ENCODE data around the gene FOXP2.
"Not testable (repeated sequence)": the region's sequence is repeated elsewhere in the genome, so short reads cannot be mapped to it uniquely, and the experiment has no call there.

FOXP2 gene

GRCh38 chr7:114504586-114504985 lies 90.0 kb downstream of the FOXP2 start:
- no peak for DNase-seq
- H3K4me1 Mint-ChIP-seq (ENCODE audit: low read depth) = no peaks in the 10 kb centered on the region
- no peak overlapping the region for H3K27ac Mint-ChIP-seq
- H3K27me3 Mint-ChIP-seq = no peaks in the 10 kb centered on the region
- no peak overlapping the region for H3K4me3 Mint-ChIP-seq
- H3K9me3 Mint-ChIP-seq = no peaks in the 10 kb centered on the region
- H3K36me3 Mint-ChIP-seq (ENCODE audit: low read depth) = no peaks in the 10 kb centered on the region

- DNase-seq = no peak
- Mint-ChIP-seq H3K27ac (no peak overlapping the region), H3K9me3 (no peaks in the 10 kb centered on the region), H3K4me3 (no peak overlapping the region), H3K4me1 (ENCODE audit: low read depth) (no peaks in the 10 kb centered on the region), H3K27me3 (no peaks in the 10 kb centered on the region), H3K36me3 (ENCODE audit: low read depth) (no peaks in the 10 kb centered on the region)
Measured at GRCh38 chr7:114507381-114507780, 92.8 kb downstream of the FOXP2 start.

- Mint-ChIP-seq H3K4me3 (no peak overlapping the region), H3K9me3 (no peaks in the 10 kb centered on the region), H3K27me3 (no peaks in the 10 kb centered on the region), H3K27ac (no peak overlapping the region), H3K36me3 (ENCODE audit: low read depth) (no peaks in the 10 kb centered on the region), H3K4me1 (ENCODE audit: low read depth) (no peaks in the 10 kb centered on the region)
- no peak for DNase-seq
Measured at GRCh38 chr7:114508086-114508485, 93.5 kb downstream of the FOXP2 start.

- H3K27me3 Mint-ChIP-seq; H3K4me1 Mint-ChIP-seq (ENCODE audit: low read depth): not testable (repeated sequence)
Measured at GRCh38 chr7:114510824-114511223, 96.2 kb downstream of the FOXP2 start.

GRCh38 chr7:114519240-114519639 lies 104.6 kb downstream of the FOXP2 start:
- H3K27me3 Mint-ChIP-seq = no peaks in the 10 kb centered on the region
- no peaks in the 10 kb centered on the region for H3K4me1 Mint-ChIP-seq (ENCODE audit: low read depth)
- H3K4me3 Mint-ChIP-seq = no peak overlapping the region
- no peak for DNase-seq
- no peaks in the 10 kb centered on the region for H3K9me3 Mint-ChIP-seq
- no peak overlapping the region for H3K27ac Mint-ChIP-seq
- no peaks in the 10 kb centered on the region for H3K36me3 Mint-ChIP-seq (ENCODE audit: low read depth)

More at GRCh38 chr7:114510824-114511223, 96.2 kb downstream of the FOXP2 start:
- H3K27ac Mint-ChIP-seq; DNase-seq; H3K9me3 Mint-ChIP-seq; H3K36me3 Mint-ChIP-seq (ENCODE audit: low read depth); H3K4me3 Mint-ChIP-seq: not testable (repeated sequence)

GRCh38 chr7:114522081-114522480 lies 107.5 kb downstream of the FOXP2 start:
- Mint-ChIP-seq H3K27ac (no peak overlapping the region), H3K36me3 (ENCODE audit: low read depth) (no peaks in the 10 kb centered on the region), H3K4me1 (ENCODE audit: low read depth) (no peaks in the 10 kb centered on the region), H3K9me3 (no peaks in the 10 kb centered on the region), H3K27me3 (no peaks in the 10 kb centered on the region), H3K4me3 (no peak overlapping the region)
- DNase-seq = no peak

GRCh38 chr7:114527589-114527988 lies 113.0 kb downstream of the FOXP2 start:
- no peak overlapping the region for H3K27ac Mint-ChIP-seq
- no peaks in the 10 kb centered on the region for H3K27me3 Mint-ChIP-seq
- no peaks in the 10 kb centered on the region for H3K36me3 Mint-ChIP-seq (ENCODE audit: low read depth)
- no peak overlapping the region for H3K4me3 Mint-ChIP-seq
- no peaks in the 10 kb centered on the region for H3K9me3 Mint-ChIP-seq
- DNase-seq = no peak
- no peaks in the 10 kb centered on the region for H3K4me1 Mint-ChIP-seq (ENCODE audit: low read depth)

- no peak overlapping the region for H3K27ac Mint-ChIP-seq
- no peaks in the 10 kb centered on the region for H3K9me3 Mint-ChIP-seq
- no peak for DNase-seq
- H3K4me1 Mint-ChIP-seq (ENCODE audit: low read depth) = no peaks in the 10 kb centered on the region
- H3K4me3 Mint-ChIP-seq = no peak overlapping the region
- no peaks in the 10 kb centered on the region for H3K36me3 Mint-ChIP-seq (ENCODE audit: low read depth)
- no peaks in the 10 kb centered on the region for H3K27me3 Mint-ChIP-seq
Measured at GRCh38 chr7:114530057-114530611, 115.5 kb downstream of the FOXP2 start.

GRCh38 chr7:114531326-114531725 lies 116.7 kb downstream of the FOXP2 start:
- H3K27ac Mint-ChIP-seq = no peak overlapping the region
- H3K4me1 Mint-ChIP-seq (ENCODE audit: low read depth) = no peaks in the 10 kb centered on the region
- no peaks in the 10 kb centered on the region for H3K27me3 Mint-ChIP-seq
- no peak overlapping the region for H3K4me3 Mint-ChIP-seq
- no peak for DNase-seq
- no peaks in the 10 kb centered on the region for H3K36me3 Mint-ChIP-seq (ENCODE audit: low read depth)
- no peaks in the 10 kb centered on the region for H3K9me3 Mint-ChIP-seq

GRCh38 chr7:114533131-114533530 lies 118.5 kb downstream of the FOXP2 start:
- no peak for DNase-seq
- H3K27ac Mint-ChIP-seq = no peak overlapping the region
- H3K9me3 Mint-ChIP-seq = no peaks in the 10 kb centered on the region
- no peaks in the 10 kb centered on the region for H3K4me1 Mint-ChIP-seq (ENCODE audit: low read depth)
- no peaks in the 10 kb centered on the region for H3K36me3 Mint-ChIP-seq (ENCODE audit: low read depth)
- no peak overlapping the region for H3K4me3 Mint-ChIP-seq
- no peaks in the 10 kb centered on the region for H3K27me3 Mint-ChIP-seq

- no peak overlapping the region for H3K27ac Mint-ChIP-seq
- H3K9me3 Mint-ChIP-seq = no peaks in the 10 kb centered on the region
- H3K4me1 Mint-ChIP-seq (ENCODE audit: low read depth) = no peaks in the 10 kb centered on the region
- H3K4me3 Mint-ChIP-seq = no peak overlapping the region
- no peaks in the 10 kb centered on the region for H3K36me3 Mint-ChIP-seq (ENCODE audit: low read depth)
- DNase-seq = no peak
- H3K27me3 Mint-ChIP-seq = no peaks in the 10 kb centered on the region
Measured at GRCh38 chr7:114534953-114535352, 120.3 kb downstream of the FOXP2 start.

- Mint-ChIP-seq H3K36me3 (ENCODE audit: low read depth) (no peaks in the 10 kb centered on the region), H3K4me1 (ENCODE audit: low read depth) (no peaks in the 10 kb centered on the region), H3K27me3 (no peaks in the 10 kb centered on the region), H3K9me3 (no peaks in the 10 kb centered on the region), H3K4me3 (no peak overlapping the region), H3K27ac (no peak overlapping the region)
- DNase-seq = no peak
Measured at GRCh38 chr7:114539575-114539974, 125.0 kb downstream of the FOXP2 start.

- H3K4me3 Mint-ChIP-seq = no peak overlapping the region
- DNase-seq = no peak
- H3K36me3 Mint-ChIP-seq (ENCODE audit: low read depth) = no peaks in the 10 kb centered on the region
- H3K4me1 Mint-ChIP-seq (ENCODE audit: low read depth) = no peaks in the 10 kb centered on the region
- H3K27ac Mint-ChIP-seq = no peak overlapping the region
- H3K9me3 Mint-ChIP-seq = no peaks in the 10 kb centered on the region
- no peaks in the 10 kb centered on the region for H3K27me3 Mint-ChIP-seq
Measured at GRCh38 chr7:114540291-114540690, 125.7 kb downstream of the FOXP2 start.

- not testable (repeated sequence) for H3K27me3 Mint-ChIP-seq; DNase-seq; H3K4me1 Mint-ChIP-seq (ENCODE audit: low read depth); H3K36me3 Mint-ChIP-seq (ENCODE audit: low read depth); H3K4me3 Mint-ChIP-seq; H3K27ac Mint-ChIP-seq; H3K9me3 Mint-ChIP-seq
Measured at GRCh38 chr7:114547346-114547745, 132.7 kb downstream of the FOXP2 start.

- no peak for DNase-seq
- H3K27ac Mint-ChIP-seq = no peak overlapping the region
- H3K27me3 Mint-ChIP-seq = no peaks in the 10 kb centered on the region
- H3K9me3 Mint-ChIP-seq = peaks cover 2% of the 10 kb centered on the region
- H3K4me1 Mint-ChIP-seq (ENCODE audit: low read depth) = no peaks in the 10 kb centered on the region
- no peak overlapping the region for H3K4me3 Mint-ChIP-seq
- no peaks in the 10 kb centered on the region for H3K36me3 Mint-ChIP-seq (ENCODE audit: low read depth)
Measured at GRCh38 chr7:114548081-114548980, 133.7 kb downstream of the FOXP2 start.
